DOHH2 (cell line): ENCODE results near the gene CD58.
"Not testable (repeated sequence)": the region's sequence is repeated elsewhere in the genome, so short reads cannot be mapped to it uniquely, and the experiment has no call there.

ENCODE experiments used
- EZH2phosphoT487 ChIP-seq: fragments of 200-600 bp; sonication (generic); IDR thresholded peaks from 2 replicates; pipeline ENCODE4 v1.6.1; 2017; ENCODE audit warnings: borderline replicate concordance, mild to moderate bottlenecking, antibody characterized with exemption, low read length, moderate library complexity, mixed read lengths
- TF ChIP-seq, protein P1 (sequence below): fragments of 200-600 bp; sonication (generic); IDR thresholded peaks from one replicate; pipeline ENCODE4 v1.5.1; 2014; ENCODE audit warnings: antibody characterized with exemption, mild to moderate bottlenecking, low read depth, low read length; ENCODE audit not compliant: poor library complexity, severe bottlenecking

DNA sequence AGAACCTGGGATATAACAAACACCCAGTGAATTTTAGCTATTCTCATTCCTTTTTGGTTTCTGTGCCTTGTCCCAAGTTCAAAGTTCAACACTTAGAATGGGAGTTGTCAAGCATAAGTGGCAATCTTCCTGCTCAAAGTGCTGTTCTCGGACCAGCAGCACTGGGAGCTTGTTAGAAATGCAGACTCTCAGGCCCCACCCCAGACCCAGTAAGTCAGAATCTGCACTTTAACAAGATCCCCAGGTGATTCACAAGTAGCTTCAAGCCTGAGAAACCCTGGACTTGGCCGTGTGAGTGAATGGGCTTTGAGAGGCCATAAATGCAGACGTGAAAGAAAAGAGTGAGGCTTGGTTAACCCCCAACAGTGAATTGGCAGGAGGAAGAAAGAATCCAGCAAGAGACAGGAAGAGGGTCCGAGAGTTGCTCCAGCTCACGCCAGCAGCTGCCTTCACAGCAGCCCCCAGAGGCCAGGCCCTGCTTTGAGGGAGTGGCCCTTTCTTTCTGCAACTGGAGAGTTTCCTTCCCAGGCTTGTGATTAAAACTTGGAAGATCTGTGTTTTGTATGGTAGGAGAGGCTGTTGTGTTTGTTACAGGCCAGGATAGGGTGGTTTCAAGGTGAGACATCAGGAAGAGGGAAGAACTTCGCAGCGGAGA lies 21.3 kb upstream of the CD58 start:
- TF ChIP-seq, protein P1, sequence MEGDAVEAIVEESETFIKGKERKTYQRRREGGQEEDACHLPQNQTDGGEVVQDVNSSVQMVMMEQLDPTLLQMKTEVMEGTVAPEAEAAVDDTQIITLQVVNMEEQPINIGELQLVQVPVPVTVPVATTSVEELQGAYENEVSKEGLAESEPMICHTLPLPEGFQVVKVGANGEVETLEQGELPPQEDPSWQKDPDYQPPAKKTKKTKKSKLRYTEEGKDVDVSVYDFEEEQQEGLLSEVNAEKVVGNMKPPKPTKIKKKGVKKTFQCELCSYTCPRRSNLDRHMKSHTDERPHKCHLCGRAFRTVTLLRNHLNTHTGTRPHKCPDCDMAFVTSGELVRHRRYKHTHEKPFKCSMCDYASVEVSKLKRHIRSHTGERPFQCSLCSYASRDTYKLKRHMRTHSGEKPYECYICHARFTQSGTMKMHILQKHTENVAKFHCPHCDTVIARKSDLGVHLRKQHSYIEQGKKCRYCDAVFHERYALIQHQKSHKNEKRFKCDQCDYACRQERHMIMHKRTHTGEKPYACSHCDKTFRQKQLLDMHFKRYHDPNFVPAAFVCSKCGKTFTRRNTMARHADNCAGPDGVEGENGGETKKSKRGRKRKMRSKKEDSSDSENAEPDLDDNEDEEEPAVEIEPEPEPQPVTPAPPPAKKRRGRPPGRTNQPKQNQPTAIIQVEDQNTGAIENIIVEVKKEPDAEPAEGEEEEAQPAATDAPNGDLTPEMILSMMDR = not testable (repeated sequence)
- TF ChIP-seq EZH2phosphoT487 = not testable (repeated sequence)
